Adrenal gland (tissue), 12 donors: ENCODE data around the gene NEBL. TPM values are rescaled to one million over a fixed set of nuclear protein-coding genes. Genes with fewer than 3 reads are reported as not detected.

Experiments used
- DNase-seq, 7 donors: peaks; one replicate each; pipeline ENCODE4 v3.0.0-alpha.2; 2019 to 2020
- H3K27ac ChIP-seq, 5 donors: fragments of 200-600 bp; sonication (generic) in 4 of 5; 1 replicate in 3 of 5; 2 replicates in 2 of 5; pipeline versions ENCODE4 v1.5.1 to v1.8.0; 2016 to 2020; ENCODE audit warnings: mild to moderate bottlenecking in 1 of 5
- H3K27me3 ChIP-seq: fragments of 200-600 bp; 2 replicates; pipeline ENCODE4 v1.8.0; 2021
- H3K36me3 ChIP-seq, 2 donors: fragments of 200-600 bp; replicated peaks in 1 of 2; 1 replicate in 1 of 2; 2 replicates in 1 of 2; pipeline versions ENCODE4 v1.5.1 to v1.8.0; 2018 to 2022
- H3K4me1 ChIP-seq, 2 donors: fragments of 200-600 bp; replicated peaks in 1 of 2; 1 replicate in 1 of 2; 2 replicates in 1 of 2; pipeline versions ENCODE4 v1.5.1 to v1.8.0; 2018 to 2021
- H3K4me3 ChIP-seq, 4 donors: fragments of 200-600 bp; sonication (generic) in 3 of 4; one replicate each; pipeline ENCODE4 v1.5.1; 2016 to 2018
- H3K9me3 ChIP-seq, 3 donors: fragments of 200-600 bp; sonication (generic) in 1 of 3; replicated peaks in 1 of 3; 1 replicate in 2 of 3; 2 replicates in 1 of 3; pipeline versions ENCODE4 v1.5.1 to v1.8.0; 2016 to 2021
- POLR2A ChIP-seq, 2 donors: fragments of 450-650 bp; IDR thresholded peaks; one replicate each; pipeline ENCODE4 v1.6.1; 2017; ENCODE audit warnings: antibody characterized with exemption in 2 of 2, mild to moderate bottlenecking in 2 of 2, moderate library complexity in 1 of 2
- WGBS, 4 donors: extraction: QIAGEN DNeasy Blood & Tissue Kit in 2 of 4; methylation state at CpG; one replicate each; pipeline versions ENCODE4 v1.1.5 to v1.1.7; 2013 to 2017; 5-methylcytosine and 5-hydroxymethylcytosine counted together
- intact Hi-C, 2 donors: fragments of 100-400 bp; cut with DNase I; formaldehyde crosslinking; loops; one replicate each; pipeline versions ENCODE4 v1.14.1 to v1.15.0; 2022 to 2023
- polyA plus RNA-seq, 3 donors: library from polyadenylated mRNA; stranded (reverse); fragments of 200-250 nt in 2 of 3; fragments of 350-450 nt in 1 of 3; fragmentation: Illumina TruSeq in 1 of 3; extraction: RNeasy Lipid Tissue Mini Kit (QIAGEN cat#74804) in 1 of 3; gene quantifications; one replicate each; pipeline ENCODE4 v1.2.3, GENCODE V29; 2013 to 2014
- total RNA-seq, 9 donors: library from RNA; depleted of rRNA in 4 of 9; stranded (reverse); fragments of >200 nt in 4 of 9; fragments of 120-200 nt in 1 of 9; fragmentation: NEBNext Ultra II Directional in 1 of 9; extraction: Animal tissue kit (Norgen Biotek cat#: 25700) in 1 of 9; gene quantifications; one replicate each; pipeline versions ENCODE4 v1.1.0 to v1.2.4, GENCODE V29; 2013 to 2023
- TF ChIP-seq, protein P1 (sequence below), 6 experiments: fragments of 450-650 bp in 4 of 6; fragments of 200-600 bp in 2 of 6; sonication (generic) in 1 of 6; IDR thresholded peaks; 1 replicate in 5 of 6; 2 replicates in 1 of 6; pipeline versions ENCODE4 v1.5.1 to v1.8.0; 2016 to 2021; ENCODE audit warnings: antibody characterized with exemption in 6 of 6, mild to moderate bottlenecking in 2 of 6, moderate library complexity in 1 of 6
- donor health status: healthy with polysubstance abuse.
- donor health status: Bipolar disorder and iron deficiency.
- donor health status: DM: yes; HTN: yes; CAD: no.
- donor health status: DM: no; HTN: no; CAD: no.
- donor health status: DM: no; HTN: no; CAD: no.
- donor health status: DM: yes; HTN: yes; CAD: no.

NEBL gene
- total and polyA plus RNA-seq, 12 donors: 3.4 to 26.4 (median 7.2) TPM

DNA sequence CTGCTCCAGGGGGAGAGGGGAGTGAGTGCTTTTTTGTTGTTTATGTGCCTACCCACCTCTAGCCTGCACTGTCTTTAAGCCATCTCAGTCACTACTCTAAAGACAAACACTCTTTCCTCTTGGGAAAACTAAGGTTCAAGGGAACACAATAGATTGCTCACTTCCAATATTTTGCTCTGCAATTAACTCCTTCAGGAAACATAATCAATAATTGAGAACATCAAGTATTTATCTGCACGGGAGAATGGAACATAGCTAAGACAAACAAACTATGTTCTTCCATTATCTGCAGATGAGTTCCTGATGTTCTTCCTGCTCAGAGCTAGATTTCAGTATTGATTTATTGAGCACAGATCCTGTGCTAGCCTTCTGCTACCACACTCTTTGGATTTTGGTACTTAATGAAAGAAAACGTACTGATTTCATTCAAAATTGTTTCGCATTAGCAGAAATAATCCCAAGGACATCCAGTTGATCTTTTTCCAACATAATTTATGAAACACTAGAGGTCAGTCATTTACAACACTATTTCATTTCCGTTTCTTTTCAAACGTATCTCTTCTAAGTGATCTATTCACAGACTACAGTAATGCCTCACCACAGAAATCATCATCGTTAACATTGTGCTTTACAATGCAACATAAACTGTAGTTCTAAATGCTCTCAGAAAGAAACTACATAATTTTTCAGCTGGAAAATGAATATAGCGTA is 8.3 kb downstream of the NEBL start:
- intact Hi-C loops: no loop called here
- peaks cover 0 to 10% of the 10 kb centered on the region in 2 donors for H3K4me1 ChIP-seq
- H3K27me3 ChIP-seq: no peaks in the 10 kb centered on the region
- no peak for DNase-seq
- H3K36me3 ChIP-seq: no peaks in the 10 kb centered on the region
- TF ChIP-seq, protein P1, sequence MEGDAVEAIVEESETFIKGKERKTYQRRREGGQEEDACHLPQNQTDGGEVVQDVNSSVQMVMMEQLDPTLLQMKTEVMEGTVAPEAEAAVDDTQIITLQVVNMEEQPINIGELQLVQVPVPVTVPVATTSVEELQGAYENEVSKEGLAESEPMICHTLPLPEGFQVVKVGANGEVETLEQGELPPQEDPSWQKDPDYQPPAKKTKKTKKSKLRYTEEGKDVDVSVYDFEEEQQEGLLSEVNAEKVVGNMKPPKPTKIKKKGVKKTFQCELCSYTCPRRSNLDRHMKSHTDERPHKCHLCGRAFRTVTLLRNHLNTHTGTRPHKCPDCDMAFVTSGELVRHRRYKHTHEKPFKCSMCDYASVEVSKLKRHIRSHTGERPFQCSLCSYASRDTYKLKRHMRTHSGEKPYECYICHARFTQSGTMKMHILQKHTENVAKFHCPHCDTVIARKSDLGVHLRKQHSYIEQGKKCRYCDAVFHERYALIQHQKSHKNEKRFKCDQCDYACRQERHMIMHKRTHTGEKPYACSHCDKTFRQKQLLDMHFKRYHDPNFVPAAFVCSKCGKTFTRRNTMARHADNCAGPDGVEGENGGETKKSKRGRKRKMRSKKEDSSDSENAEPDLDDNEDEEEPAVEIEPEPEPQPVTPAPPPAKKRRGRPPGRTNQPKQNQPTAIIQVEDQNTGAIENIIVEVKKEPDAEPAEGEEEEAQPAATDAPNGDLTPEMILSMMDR (IDR thresholded peaks at IDR 0.05): peak in 1 of 6 experiments; percentile 10
- no peak for TF ChIP-seq POLR2A (IDR thresholded peaks at IDR 0.05)
- WGBS, 4 donors: 23 to 32% (median 29%) methylated on average over 7 of the region's 7 CpGs
- no peaks in the 10 kb centered on the region for H3K9me3 ChIP-seq
- no peak overlapping the region for H3K27ac ChIP-seq
- H3K4me3 ChIP-seq: no peak overlapping the region

DNA sequence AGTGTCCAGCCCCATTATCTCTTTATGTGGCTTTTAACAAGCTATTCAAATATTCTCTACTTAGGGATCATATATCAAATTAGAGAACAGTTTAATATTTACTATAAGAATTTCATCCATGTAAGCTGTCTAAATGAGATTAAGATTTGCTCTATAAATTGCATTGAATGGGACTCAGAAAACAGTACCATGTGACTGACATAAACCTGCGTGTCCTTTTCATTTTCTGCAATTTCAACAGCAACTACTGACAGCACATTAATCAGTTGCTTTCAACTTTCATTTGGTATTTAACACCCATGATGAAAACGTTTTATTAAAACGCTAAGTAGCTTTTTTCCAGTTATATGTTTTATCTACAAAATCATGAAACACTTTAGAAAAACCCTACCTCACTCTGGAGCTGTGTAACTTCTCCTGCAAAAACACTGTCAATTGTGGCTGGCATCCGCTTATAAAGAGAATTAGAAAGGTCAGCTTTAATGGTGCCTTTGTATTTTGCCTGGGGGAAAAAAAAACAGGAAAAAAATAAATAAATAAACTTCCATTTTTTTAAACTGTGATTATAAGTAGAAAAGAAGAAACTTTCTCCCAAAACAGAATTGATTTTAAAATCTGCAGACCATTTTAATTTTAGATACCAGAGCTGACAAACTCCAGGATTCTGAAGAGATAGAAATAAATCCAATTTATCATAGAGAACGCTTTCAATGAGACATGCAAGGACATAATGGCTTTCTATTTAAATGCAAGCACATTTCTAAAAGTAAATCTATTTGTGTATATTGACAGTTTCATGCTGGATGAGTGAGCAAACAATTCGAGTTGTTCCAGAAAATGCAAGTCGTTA is 9.2 kb downstream of the NEBL start:
- TF ChIP-seq, protein P1 (IDR thresholded peaks at IDR 0.05): no peak
- TF ChIP-seq POLR2A (IDR thresholded peaks at IDR 0.05): no peak
- Histone ChIP-seq H3K27me3 (no peaks in the 10 kb centered on the region), H3K36me3 (no peaks in the 10 kb centered on the region), H3K4me1 (peaks cover 0 to 10% of the 10 kb centered on the region in 2 donors), H3K9me3 (no peaks in the 10 kb centered on the region), H3K27ac (no peak overlapping the region), H3K4me3 (no peak overlapping the region)
- WGBS, 4 donors: 59 to 68% (median 63%) methylated on average over 7 of the region's 7 CpGs
- intact Hi-C loops: no loop called here
- DNase-seq: no peak

DNA sequence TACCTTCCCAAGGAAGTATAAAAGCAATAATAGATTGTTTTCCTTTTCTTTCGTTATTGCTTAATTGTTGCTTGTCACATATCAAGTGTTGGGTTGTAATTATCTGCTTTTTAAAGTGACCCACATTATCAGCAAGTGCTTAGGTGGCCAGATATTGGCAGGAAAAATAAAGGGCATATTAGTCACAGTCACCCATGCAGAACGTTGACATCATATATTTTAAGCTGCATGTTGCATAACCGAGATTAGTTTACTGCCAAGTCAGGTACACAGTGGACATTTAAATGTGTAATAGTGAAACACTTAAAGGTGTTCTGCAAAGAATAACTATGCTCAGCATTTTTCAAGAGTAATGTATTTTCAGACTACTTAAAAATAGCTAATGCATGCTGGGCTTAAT is 11.4 kb downstream of the NEBL start:
- Histone ChIP-seq H3K27me3 (no peaks in the 10 kb centered on the region), H3K27ac (no peak overlapping the region), H3K9me3 (no peaks in the 10 kb centered on the region), H3K36me3 (no peaks in the 10 kb centered on the region), H3K4me3 (no peak overlapping the region), H3K4me1 (peaks cover 0 to 10% of the 10 kb centered on the region in 2 donors)
- 29 to 46% (median 37%) methylated on average over 3 of the region's 3 CpGs for WGBS, 4 donors
- TF ChIP-seq, protein P1 (IDR thresholded peaks at IDR 0.05): no peak
- DNase-seq: no peak
- intact Hi-C loops: no loop called here

DNA sequence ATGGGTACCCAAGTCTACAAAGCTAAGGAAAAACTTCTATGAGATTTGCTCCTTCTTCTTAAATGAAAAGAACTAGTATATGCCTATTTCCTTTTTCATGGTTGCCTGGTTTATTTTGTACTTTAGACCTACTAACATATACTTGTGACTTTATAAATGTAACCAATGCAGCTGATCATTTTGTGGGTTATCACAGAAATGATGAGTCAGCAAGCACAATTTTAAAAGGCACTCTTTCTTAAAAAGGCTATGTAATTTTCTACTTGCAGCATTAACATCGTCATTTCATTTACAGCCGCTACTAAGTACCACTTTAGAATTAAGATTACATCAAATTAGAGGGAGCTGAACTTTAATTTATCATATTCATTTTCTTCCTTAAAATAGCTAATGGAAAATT is 13.6 kb downstream of the NEBL start:
- intact Hi-C loops: no loop called here
- WGBS, 4 donors: 86 to 97% (median 89%) methylated on average over 2 of the region's 2 CpGs
- H3K4me1 ChIP-seq: peaks cover 0 to 2% of the 10 kb centered on the region in 2 donors
- H3K36me3 ChIP-seq: no peaks in the 10 kb centered on the region
- no peak for TF ChIP-seq POLR2A (IDR thresholded peaks at IDR 0.05)
- TF ChIP-seq, protein P1 (IDR thresholded peaks at IDR 0.05): no peak
- H3K4me3 ChIP-seq: no peak overlapping the region
- no peak overlapping the region for H3K27ac ChIP-seq
- DNase-seq: no peak
- no peaks in the 10 kb centered on the region for H3K27me3 ChIP-seq
- no peaks in the 10 kb centered on the region for H3K9me3 ChIP-seq
